DOHH2 (cell line): ENCODE results near the gene TXLNG.

ENCODE experiments used
- H3F3A ChIP-seq: fragments of 200-600 bp; sonication (generic), shearing (Covaris generic); 2 replicates; pipeline ENCODE4 v1.6.0; 2016; ENCODE audit warnings: antibody characterized with exemption, mild to moderate bottlenecking; ENCODE audit not compliant: control insufficient read depth, insufficient read depth
- H3K27ac ChIP-seq: fragments of 200-600 bp; sonication (generic); 2 replicates; pipeline ENCODE4 v1.5.1; 2014; ENCODE audit warnings: low read depth, mild to moderate bottlenecking, low read length, moderate library complexity
- H3K27me3 ChIP-seq: fragments of 200-600 bp; sonication (generic); 2 replicates; pipeline ENCODE4 v1.6.1; 2014; ENCODE audit warnings: mild to moderate bottlenecking, low read length, mixed read lengths; ENCODE audit not compliant: control insufficient read depth
- H3K36me3 ChIP-seq: fragments of 200-600 bp; sonication (generic); 2 replicates; pipeline ENCODE4 v1.6.1; 2014; ENCODE audit warnings: mild to moderate bottlenecking, low read length, moderate library complexity, mixed read lengths; ENCODE audit not compliant: control insufficient read depth
- H3K4me1 ChIP-seq: fragments of 200-600 bp; sonication (generic); 2 replicates; pipeline ENCODE4 v1.6.1; 2014; ENCODE audit warnings: mild to moderate bottlenecking, low read length, mixed read lengths; ENCODE audit not compliant: control insufficient read depth
- H3K4me2 ChIP-seq: fragments of 200-600 bp; sonication (generic); 2 replicates; pipeline ENCODE4 v1.6.0; 2014; ENCODE audit warnings: mild to moderate bottlenecking, low read length, moderate library complexity
- H3K4me3 ChIP-seq: fragments of 200-600 bp; sonication (generic); 2 replicates; pipeline ENCODE4 v1.5.1; 2014; ENCODE audit warnings: mild to moderate bottlenecking, low read length, mixed read lengths
- H3K79me2 ChIP-seq: fragments of 200-600 bp; sonication (generic); 2 replicates; pipeline ENCODE4 v1.6.1; 2014; ENCODE audit warnings: mild to moderate bottlenecking, low read length, mixed read lengths; ENCODE audit not compliant: control insufficient read depth
- H3K9me2 ChIP-seq: fragments of 200-600 bp; sonication (generic); replicated peaks from 2 replicates; pipeline ENCODE4 v1.6.1; 2014; ENCODE audit warnings: mild to moderate bottlenecking, low read length, mixed read lengths; ENCODE audit not compliant: control insufficient read depth
- H3K9me3 ChIP-seq: fragments of 200-600 bp; sonication (generic); 2 replicates; pipeline ENCODE4 v1.6.1; 2014; ENCODE audit warnings: antibody characterized with exemption, low read length, mixed read lengths; ENCODE audit not compliant: control insufficient read depth, insufficient read depth
- H4K20me1 ChIP-seq: fragments of 200-600 bp; sonication (generic); 2 replicates; pipeline ENCODE4 v1.6.0; 2014; ENCODE audit warnings: low read depth, mild to moderate bottlenecking, antibody characterized with exemption, low read length, moderate library complexity; ENCODE audit not compliant: control insufficient read depth, insufficient read depth
- EZH2phosphoT487 ChIP-seq: fragments of 200-600 bp; sonication (generic); IDR thresholded peaks from 2 replicates; pipeline ENCODE4 v1.6.1; 2017; ENCODE audit warnings: borderline replicate concordance, mild to moderate bottlenecking, antibody characterized with exemption, low read length, moderate library complexity, mixed read lengths
- TF ChIP-seq, protein P1 (sequence below): fragments of 200-600 bp; sonication (generic); IDR thresholded peaks from one replicate; pipeline ENCODE4 v1.5.1; 2014; ENCODE audit warnings: antibody characterized with exemption, mild to moderate bottlenecking, low read depth, low read length; ENCODE audit not compliant: poor library complexity, severe bottlenecking

Gene TXLNG

DNA sequence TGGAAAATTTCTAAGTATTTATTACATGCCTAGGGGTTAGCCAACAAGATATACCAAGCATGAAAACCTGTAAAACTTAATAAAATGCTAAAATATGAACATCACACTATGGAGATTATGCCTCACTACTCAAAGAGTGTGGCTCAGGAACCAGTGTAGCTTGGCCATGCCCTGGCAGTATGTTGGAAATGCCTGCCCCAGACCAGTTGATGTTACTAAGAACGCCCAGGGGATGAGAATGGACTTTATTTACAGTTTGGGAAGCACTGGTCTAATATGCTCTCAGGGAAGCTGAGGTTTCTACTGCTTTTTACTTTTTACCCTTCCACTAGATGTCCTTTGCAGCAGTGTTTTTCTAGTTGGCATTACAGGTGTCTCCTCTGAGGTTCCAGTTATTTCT, 23.7 kb upstream of the TXLNG start:
- Histone ChIP-seq H3K36me3 (peaks cover 14% of the 10 kb centered on the region), H3K27ac (no peak overlapping the region), H3K9me2 (no peaks in the 10 kb centered on the region), H3K4me3 (no peak overlapping the region), H3K4me2 (no peak overlapping the region), H3F3A (no peaks in the 10 kb centered on the region), H3K9me3 (no peaks in the 10 kb centered on the region), H3K79me2 (no peaks in the 10 kb centered on the region), H3K4me1 (no peaks in the 10 kb centered on the region), H4K20me1 (no peaks in the 10 kb centered on the region), H3K27me3 (no peaks in the 10 kb centered on the region)
- TF ChIP-seq EZH2phosphoT487 = no peak
- TF ChIP-seq, protein P1, sequence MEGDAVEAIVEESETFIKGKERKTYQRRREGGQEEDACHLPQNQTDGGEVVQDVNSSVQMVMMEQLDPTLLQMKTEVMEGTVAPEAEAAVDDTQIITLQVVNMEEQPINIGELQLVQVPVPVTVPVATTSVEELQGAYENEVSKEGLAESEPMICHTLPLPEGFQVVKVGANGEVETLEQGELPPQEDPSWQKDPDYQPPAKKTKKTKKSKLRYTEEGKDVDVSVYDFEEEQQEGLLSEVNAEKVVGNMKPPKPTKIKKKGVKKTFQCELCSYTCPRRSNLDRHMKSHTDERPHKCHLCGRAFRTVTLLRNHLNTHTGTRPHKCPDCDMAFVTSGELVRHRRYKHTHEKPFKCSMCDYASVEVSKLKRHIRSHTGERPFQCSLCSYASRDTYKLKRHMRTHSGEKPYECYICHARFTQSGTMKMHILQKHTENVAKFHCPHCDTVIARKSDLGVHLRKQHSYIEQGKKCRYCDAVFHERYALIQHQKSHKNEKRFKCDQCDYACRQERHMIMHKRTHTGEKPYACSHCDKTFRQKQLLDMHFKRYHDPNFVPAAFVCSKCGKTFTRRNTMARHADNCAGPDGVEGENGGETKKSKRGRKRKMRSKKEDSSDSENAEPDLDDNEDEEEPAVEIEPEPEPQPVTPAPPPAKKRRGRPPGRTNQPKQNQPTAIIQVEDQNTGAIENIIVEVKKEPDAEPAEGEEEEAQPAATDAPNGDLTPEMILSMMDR = no peak

DNA sequence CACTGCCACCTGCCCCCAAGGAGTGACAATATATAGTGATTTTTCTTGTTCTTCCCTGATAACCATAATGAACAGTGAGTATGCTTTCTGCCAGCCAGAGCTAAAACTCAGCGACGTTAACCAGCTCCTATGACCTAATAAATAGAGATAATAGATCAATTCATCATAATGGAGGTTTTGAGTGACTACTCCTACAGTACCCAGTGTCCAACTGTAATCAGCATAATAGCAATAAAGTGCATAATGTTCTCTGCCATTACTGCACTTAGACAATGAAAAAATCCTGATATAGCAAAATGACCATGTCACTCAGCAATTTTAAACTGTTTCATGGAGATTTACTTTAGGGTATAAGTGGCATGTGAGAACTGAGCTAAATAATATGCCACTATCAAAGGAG, 20.7 kb upstream of the TXLNG start:
- Histone ChIP-seq H3K4me2 (no peak overlapping the region), H3K27ac (no peak overlapping the region), H3K9me3 (no peaks in the 10 kb centered on the region), H3K27me3 (no peaks in the 10 kb centered on the region), H3K79me2 (no peaks in the 10 kb centered on the region), H3K36me3 (peaks cover 2% of the 10 kb centered on the region; the same call in 1 of the 2 replicates), H3F3A (no peaks in the 10 kb centered on the region), H3K4me3 (no peak overlapping the region), H4K20me1 (no peaks in the 10 kb centered on the region), H3K9me2 (no peaks in the 10 kb centered on the region), H3K4me1 (no peaks in the 10 kb centered on the region)
- TF ChIP-seq, protein P1 = no peak
- no peak for TF ChIP-seq EZH2phosphoT487

DNA sequence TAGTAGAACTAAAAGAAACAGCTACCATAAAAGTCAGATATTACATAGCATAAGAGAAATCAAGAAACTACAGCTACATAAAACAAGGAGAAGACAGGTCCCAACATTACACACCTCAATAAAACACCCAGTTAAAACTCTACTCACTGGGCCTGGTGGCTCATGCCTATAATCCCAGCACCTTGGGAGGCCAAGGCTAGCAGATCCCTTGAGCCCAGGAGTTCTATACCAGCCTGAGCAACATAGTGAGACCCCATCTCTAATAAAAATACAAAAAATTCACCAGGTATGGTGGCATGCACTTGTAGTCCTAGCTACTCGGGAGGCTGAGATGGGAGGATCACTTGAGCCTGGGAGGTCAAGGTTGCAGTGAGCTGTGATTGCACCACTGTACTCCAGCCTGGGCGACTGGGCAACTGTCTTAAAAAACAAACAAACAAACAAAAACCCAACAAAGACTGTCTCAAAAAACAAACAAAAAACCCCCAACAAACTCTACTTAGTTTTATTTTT, 15.2 kb upstream of the TXLNG start:
- no peak for TF ChIP-seq EZH2phosphoT487
- TF ChIP-seq, protein P1 = no peak
- no peaks in the 10 kb centered on the region for H3K27me3 ChIP-seq
- H3K4me3 ChIP-seq = no peak overlapping the region
- no peaks in the 10 kb centered on the region for H3K36me3 ChIP-seq
- no peaks in the 10 kb centered on the region for H3F3A ChIP-seq
- H3K4me2 ChIP-seq = no peak overlapping the region
- H3K9me2 ChIP-seq = no peaks in the 10 kb centered on the region
- no peaks in the 10 kb centered on the region for H3K9me3 ChIP-seq
- H3K4me1 ChIP-seq = peaks cover 3% of the 10 kb centered on the region
- no peak overlapping the region for H3K27ac ChIP-seq
- H4K20me1 ChIP-seq = no peaks in the 10 kb centered on the region
- H3K79me2 ChIP-seq = no peaks in the 10 kb centered on the region
